PC-9 (cell line): Measurements from ENCODE around the gene ETS1. TPM values are rescaled to one million over a fixed set of nuclear protein-coding genes. Genes with fewer than 3 reads are reported as not detected.

Experiments used
- BruUV-seq: library from RNA; stranded (reverse); fragments of 400-500 nt; replicated peaks from 2 replicates; lab custom pipeline; 2021; lab: Mats Ljungman, UMichigan
- CTCF ChIA-PET: fragments of 300-600 bp; sonication (Branson Sonifier 250); formaldehyde crosslinking; loops from one replicate; lab custom pipeline; 2022; ENCODE audit warnings: antibody characterized with exemption; lab: Charles Lee
- POLR2A ChIA-PET: fragments of 300-600 bp; sonication (Branson Sonifier 250); formaldehyde crosslinking; loops from one replicate; lab custom pipeline; 2022; ENCODE audit warnings: antibody characterized with exemption; ENCODE audit not compliant: unreplicated experiment; lab: Charles Lee
- DNase-seq, 2 experiments: peaks; one replicate each; pipeline versions ENCODE4 v3.0.0 to v3.0.0-alpha.2; 2015 to 2022; ENCODE audit warnings: mixed read lengths in 1 of 2
- H2AFZ ChIP-seq: fragments of 200-600 bp; sonication (generic); 2 replicates; pipeline ENCODE4 v1.8.1; 2017; ENCODE audit warnings: antibody characterized with exemption
- H3F3A ChIP-seq: fragments of 200-600 bp; sonication (generic); 2 replicates; pipeline ENCODE4 v1.8.1; 2017; ENCODE audit warnings: antibody characterized with exemption, mild to moderate bottlenecking, low read depth; ENCODE audit not compliant: insufficient read depth
- H3K27ac ChIP-seq: fragments of 200-600 bp; sonication (generic); 2 replicates; pipeline ENCODE4 v1.6.1; 2016; ENCODE audit warnings: mixed run types
- H3K27me3 ChIP-seq: fragments of 200-600 bp; sonication (generic); 2 replicates; pipeline ENCODE4 v1.6.1; 2016; ENCODE audit warnings: low read depth, mixed run types; ENCODE audit not compliant: insufficient read depth
- H3K36me3 ChIP-seq: fragments of 200-600 bp; sonication (generic); 2 replicates; pipeline ENCODE4 v1.6.1; 2016; ENCODE audit warnings: low read depth, mixed run types
- H3K4me1 ChIP-seq: fragments of 200-600 bp; sonication (generic); replicated peaks from 2 replicates; pipeline ENCODE4 v1.6.1; 2016; ENCODE audit warnings: mixed run types; ENCODE audit not compliant: insufficient read depth
- H3K4me2 ChIP-seq: fragments of 200-600 bp; sonication (generic); 2 replicates; pipeline ENCODE4 v1.6.1; 2017; ENCODE audit warnings: mixed run types
- H3K4me3 ChIP-seq: fragments of 200-600 bp; sonication (generic); 2 replicates; pipeline ENCODE4 v1.6.1; 2016; ENCODE audit warnings: mixed run types
- H3K79me2 ChIP-seq: fragments of 200-600 bp; sonication (generic); 2 replicates; pipeline ENCODE4 v1.6.1; 2017; ENCODE audit warnings: low read depth, mixed run types
- H3K9me2 ChIP-seq: fragments of 200-600 bp; sonication (generic); 2 replicates; pipeline ENCODE4 v1.8.1; 2017; ENCODE audit warnings: mild to moderate bottlenecking; ENCODE audit not compliant: insufficient read depth
- H3K9me3 ChIP-seq: fragments of 200-600 bp; sonication (generic); 2 replicates; pipeline ENCODE4 v1.8.1; 2016; ENCODE audit warnings: low read depth; ENCODE audit not compliant: insufficient read depth
- H4K20me1 ChIP-seq: fragments of 200-600 bp; sonication (generic); 2 replicates; pipeline ENCODE4 v1.8.1; 2017; ENCODE audit not compliant: insufficient read depth
- CTCF ChIP-seq: fragments of 200-600 bp; sonication (generic); conservative IDR thresholded peaks from 2 replicates; pipeline ENCODE4 v1.6.1; 2017; ENCODE audit warnings: mixed run types, antibody characterized with exemption, mild to moderate bottlenecking, moderate library complexity
- EZH2 ChIP-seq: fragments of 200-600 bp; sonication (generic); IDR thresholded peaks from 2 replicates; pipeline ENCODE4 v1.8.0; 2017; ENCODE audit warnings: antibody characterized with exemption, low read depth
- intact Hi-C: fragments of 100-400 bp; cut with micrococcal nuclease; formaldehyde crosslinking; loops from one replicate; pipeline ENCODE4 v1.10.0; 2022; ENCODE audit not compliant: unreplicated experiment
- total RNA-seq: library from RNA; stranded (reverse); gene quantifications from 2 replicates; pipeline ENCODE4 v1.2.3, GENCODE V29; 2021

The ETS1 gene
- total RNA-seq, 1 experiment from 2014 or later: 23.3 TPM

- no TSS peak for BruUV-seq
- H3K4me3 ChIP-seq: no peak overlapping the region
- H3K27ac ChIP-seq: no peak overlapping the region
- H3K79me2 ChIP-seq: no peaks in the 10 kb centered on the region
- H3K27me3 ChIP-seq: 0 out of 2 replicates have a peak, but pooled peaks cover 6% of the 10 kb centered on the region
- H3K9me2 ChIP-seq: no peaks in the 10 kb centered on the region
- no peak overlapping the region for H2AFZ ChIP-seq
- H3F3A ChIP-seq: no peaks in the 10 kb centered on the region
- intact Hi-C loops: no loop called here
- no peaks in the 10 kb centered on the region for H3K4me1 ChIP-seq
- DNase-seq: no peak
- no peaks in the 10 kb centered on the region for H4K20me1 ChIP-seq
- H3K4me2 ChIP-seq: no peak overlapping the region
- no peaks in the 10 kb centered on the region for H3K36me3 ChIP-seq
- H3K9me3 ChIP-seq: no peaks in the 10 kb centered on the region
- ChIA-PET POLR2A (no interaction called here), CTCF (no interaction called here)
- TF ChIP-seq CTCF (no peak), EZH2 (no peak)
These were observed 31.2 kb upstream of the ETS1 start for GRCh38 chr11:128618603-128619002.

- Histone ChIP-seq H3K4me1 (no peaks in the 10 kb centered on the region), H3K9me2 (no peaks in the 10 kb centered on the region), H3K79me2 (no peaks in the 10 kb centered on the region), H2AFZ (no peak overlapping the region), H3K9me3 (no peaks in the 10 kb centered on the region), H3K4me2 (no peak overlapping the region), H3K27me3 (peaks cover 13% of the 10 kb centered on the region; the same call in 1 of the 2 replicates), H3F3A (no peaks in the 10 kb centered on the region), H3K36me3 (no peaks in the 10 kb centered on the region), H3K4me3 (no peak overlapping the region), H3K27ac (no peak overlapping the region), H4K20me1 (no peaks in the 10 kb centered on the region)
- TF ChIP-seq CTCF: no peak
- TF ChIP-seq EZH2: no peak
- intact Hi-C loops: no loop called here
- no TSS peak for BruUV-seq
- CTCF ChIA-PET: no interaction called here
- POLR2A ChIA-PET: no interaction called here
- DNase-seq: no peak
These were observed 28.8 kb upstream of the ETS1 start for GRCh38 chr11:128616161-128616560.

GRCh38 chr11:128615612-128616011 lies 28.3 kb upstream of the ETS1 start:
- intact Hi-C loops: no loop called here
- no peaks in the 10 kb centered on the region for H3K4me1 ChIP-seq
- BruUV-seq: no TSS peak
- no peak overlapping the region for H3K4me2 ChIP-seq
- POLR2A ChIA-PET: no interaction called here
- H3K27ac ChIP-seq: no peak overlapping the region
- no peaks in the 10 kb centered on the region for H3K9me2 ChIP-seq
- no peaks in the 10 kb centered on the region for H3K79me2 ChIP-seq
- CTCF ChIA-PET: no interaction called here
- peaks cover 13% of the 10 kb centered on the region; the same call in 1 of the 2 replicates for H3K27me3 ChIP-seq
- no peaks in the 10 kb centered on the region for H3K9me3 ChIP-seq
- no peaks in the 10 kb centered on the region for H3F3A ChIP-seq
- DNase-seq: no peak
- no peak for TF ChIP-seq CTCF
- no peak for TF ChIP-seq EZH2
- no peak overlapping the region for H3K4me3 ChIP-seq
- no peaks in the 10 kb centered on the region for H4K20me1 ChIP-seq
- H2AFZ ChIP-seq: no peak overlapping the region
- H3K36me3 ChIP-seq: no peaks in the 10 kb centered on the region
